ENCODE measurements around the gene SBK1.

DNA sequence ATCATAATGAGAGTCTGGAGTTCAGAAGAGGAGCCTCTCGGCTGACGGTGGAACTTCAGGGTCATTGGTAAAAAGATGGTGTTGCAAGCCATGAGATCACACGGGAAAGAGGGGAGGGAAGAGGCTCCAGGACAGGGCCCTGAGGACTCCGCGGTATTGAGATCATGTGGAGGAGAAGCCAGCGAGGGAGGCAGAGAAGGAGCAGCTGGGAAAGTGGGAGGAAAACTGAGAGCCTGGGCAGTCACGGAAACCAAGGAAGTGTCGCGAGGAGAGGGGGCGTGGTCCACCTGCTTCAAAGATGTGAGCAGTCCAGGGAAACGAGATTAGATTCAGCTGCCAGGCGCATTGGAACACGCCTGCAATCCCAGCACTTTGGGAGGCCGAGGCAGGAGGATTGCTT is 27.7 kb upstream of the SBK1 start:
- TF ChIP-seq YY1 (IDR thresholded peaks at IDR 0.05; ENCODE audit: insufficient read depth, insufficient read length) (no peak), SUZ12 (IDR thresholded peaks at IDR 0.05; ENCODE audit: extremely low read depth, insufficient read depth, insufficient read length) (no peak)

Measured in NT2/D1 (cell line).